Ascending aorta (tissue), 2 donors: ENCODE data around the gene FAM13B. TPM values are rescaled to one million over a fixed set of nuclear protein-coding genes. Genes with fewer than 3 reads are reported as not detected.
"Not testable (repeated sequence)": the region's sequence is repeated elsewhere in the genome, so short reads cannot be mapped to it uniquely, and the experiment has no call there.

Experiments
- DNase-seq, 2 donors: peaks; one replicate each; pipeline ENCODE4 v3.0.0-alpha.2; 2019; ENCODE audit warnings: low spot score in 2 of 2
- H3K27ac ChIP-seq, 2 donors: fragments of 200-600 bp; sonication (generic); one replicate each; pipeline ENCODE4 v1.5.1; 2016 to 2017; ENCODE audit warnings: mild to moderate bottlenecking in 1 of 2
- H3K27me3 ChIP-seq: fragments of 200-600 bp; sonication (generic); one replicate; pipeline ENCODE4 v1.5.1; 2017
- H3K36me3 ChIP-seq, 2 donors: fragments of 200-600 bp; sonication (generic); one replicate each; pipeline ENCODE4 v1.5.1; 2016
- H3K4me1 ChIP-seq, 2 donors: fragments of 200-600 bp; sonication (generic); one replicate each; pipeline ENCODE4 v1.5.1; 2016 to 2017; ENCODE audit warnings: mild to moderate bottlenecking in 1 of 2
- H3K4me3 ChIP-seq, 2 donors: fragments of 200-600 bp; sonication (generic); one replicate each; pipeline ENCODE4 v1.5.1; 2016 to 2017; ENCODE audit warnings: mild to moderate bottlenecking in 1 of 2
- H3K9me3 ChIP-seq, 2 donors: fragments of 200-600 bp; sonication (generic); one replicate each; pipeline ENCODE4 v1.5.1; 2016
- CTCF ChIP-seq, 3 experiments: fragments of 200-600 bp in 2 of 3; fragments of 450-650 bp in 1 of 3; sonication (generic) in 2 of 3; IDR thresholded peaks; one replicate each; pipeline ENCODE4 v1.5.1; 2016 to 2019; ENCODE audit warnings: antibody characterized with exemption in 3 of 3, mild to moderate bottlenecking in 1 of 3, moderate library complexity in 1 of 3
- intact Hi-C: fragments of 100-400 bp; cut with DNase I; formaldehyde crosslinking; loops from one replicate; pipeline ENCODE4 v1.15.1; 2023
- total RNA-seq: library from RNA; depleted of rRNA; stranded (reverse); fragments of >200 nt; gene quantifications from one replicate; pipeline ENCODE4 v1.1.0, GENCODE V29; 2016

FAM13B gene
- total RNA-seq: 19.2 TPM

- H3K4me3 ChIP-seq: peak within 1 kb of the TSS; percentile 81 to 96
- peak within 1 kb of the TSS; percentile 99 to 100 for H3K27ac ChIP-seq
- H3K36me3 ChIP-seq: no peaks in the 10 kb centered on the region
- DNase-seq: peak; percentile 9 to 85
- no peaks in the 10 kb centered on the region for H3K9me3 ChIP-seq
- H3K27me3 ChIP-seq: no peaks in the 10 kb centered on the region
- TF ChIP-seq CTCF (IDR thresholded peaks at IDR 0.05): peak in 1 of 3 experiments; percentile 4
- H3K4me1 ChIP-seq: peaks cover 11 to 24% of the 10 kb centered on the region in 2 donors
- intact Hi-C loops: loop anchor here (2.0 to 5.0 kb wide), 4 partner anchors 200 to 400 kb away; no protein-coding TSS in a partner anchor
Observed at GRCh38 chr5:138032572-138033385, at the start of gene FAM13B. TSS of gene FAM13B (minus strand) at chr5:138033079. CDS start at chr5:138019111, 13,968 bp downstream.

GRCh38 chr5:138082033-138082432 lies 49.2 kb upstream of the FAM13B start:
- Histone ChIP-seq H3K4me1 (no peaks in the 10 kb centered on the region), H3K27ac (no peak overlapping the region), H3K36me3 (no peaks in the 10 kb centered on the region), H3K4me3 (no peak overlapping the region), H3K9me3 (no peaks in the 10 kb centered on the region), H3K27me3 (no peaks in the 10 kb centered on the region)
- no peak for DNase-seq
- no peak for TF ChIP-seq CTCF (IDR thresholded peaks at IDR 0.05)
- intact Hi-C loops: no loop called here

GRCh38 chr5:138078006-138078643 lies 45.2 kb upstream of the FAM13B start:
- H3K36me3 ChIP-seq: no peaks in the 10 kb centered on the region
- no peaks in the 10 kb centered on the region for H3K4me1 ChIP-seq
- intact Hi-C loops: no loop called here
- no peaks in the 10 kb centered on the region for H3K27me3 ChIP-seq
- no peak for DNase-seq
- no peak overlapping the region for H3K27ac ChIP-seq
- H3K9me3 ChIP-seq: no peaks in the 10 kb centered on the region
- H3K4me3 ChIP-seq: no peak overlapping the region
- TF ChIP-seq CTCF (IDR thresholded peaks at IDR 0.05): no peak

GRCh38 chr5:138077064-138077696 lies 44.3 kb upstream of the FAM13B start:
- no peaks in the 10 kb centered on the region for H3K4me1 ChIP-seq
- peak; percentile 64 to 82 (median 68) for TF ChIP-seq CTCF (IDR thresholded peaks at IDR 0.05)
- no peak overlapping the region for H3K27ac ChIP-seq
- intact Hi-C loops: loop anchor here (1.0 kb wide), 1 partner anchor 56 kb away; no protein-coding TSS in a partner anchor
- no peaks in the 10 kb centered on the region for H3K36me3 ChIP-seq
- no peaks in the 10 kb centered on the region for H3K9me3 ChIP-seq
- H3K4me3 ChIP-seq: no peak overlapping the region
- DNase-seq: peak in 1 of 2 donors; percentile 77
- H3K27me3 ChIP-seq: no peaks in the 10 kb centered on the region

- H3K4me1 ChIP-seq, H3K27ac ChIP-seq, H3K27me3 ChIP-seq, intact Hi-C loops, H3K36me3 ChIP-seq, DNase-seq, H3K9me3 ChIP-seq, H3K4me3 ChIP-seq: not testable (repeated sequence)
Observed at GRCh38 chr5:138070026-138070425, 37.1 kb upstream of the FAM13B start.
